ENCODE results near the gene THG1L. TPM values are rescaled to one million over a fixed set of nuclear protein-coding genes. Genes with fewer than 3 reads are reported as not detected.

The THG1L gene
- total and polyA plus RNA-seq, 2 donors (not counting 1 experiment from before 2014, with no cell fraction given), result 5.1 to 14.6 TPM

DNA sequence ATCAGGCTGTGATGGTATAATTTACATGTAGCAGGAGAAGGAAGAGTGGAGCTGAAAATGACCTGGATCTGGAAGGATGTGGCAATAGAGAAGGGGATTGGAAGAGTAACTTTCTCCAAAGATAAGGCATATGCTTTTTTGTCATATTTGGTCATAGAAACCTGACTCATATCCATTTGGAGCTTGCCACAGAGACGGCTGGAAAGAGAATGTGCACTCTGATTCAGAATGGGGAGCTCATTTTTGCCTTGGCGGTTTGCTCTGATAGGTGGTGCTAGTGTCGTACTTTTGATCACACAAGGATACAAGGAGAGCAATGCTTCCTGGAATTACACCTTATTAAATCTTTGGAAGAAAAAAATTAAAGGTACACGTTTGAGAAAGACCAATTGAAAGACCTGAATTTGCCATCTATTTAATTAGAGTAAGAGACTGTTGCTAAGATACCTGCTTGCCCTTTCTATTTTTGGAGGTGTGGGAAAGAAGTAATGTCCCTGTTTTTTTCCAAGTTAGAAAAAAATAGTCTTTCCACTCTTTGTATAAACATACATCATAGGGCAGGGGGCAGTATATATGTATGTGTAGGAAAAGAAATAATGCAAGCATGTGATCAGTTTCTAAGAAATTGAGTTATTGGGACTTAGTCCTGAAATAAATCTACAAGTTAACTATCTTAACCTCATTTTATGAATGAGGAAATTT, 17.7 kb downstream of the THG1L start:
- H3K27ac Mint-ChIP-seq, result no peak overlapping the region
- Histone ChIP-seq H3K4me1 (ENCODE audit: control insufficient read depth in 2 of 2, insufficient read depth in 2 of 2, low read length in 2 of 2) (peaks cover 8% of the 10 kb centered on the region in 2 donors), H3K27ac (ENCODE audit: low read length in 2 of 2) (no peak overlapping the region), H2AFZ (ENCODE audit: insufficient read depth, low read depth, low read length, poor library complexity, severe bottlenecking) (no peak overlapping the region), H3K4me3 (ENCODE audit: control extremely low read depth in 1 of 5, extremely low read depth in 1 of 5, insufficient read depth in 1 of 5, low read depth in 2 of 5, low read length in 4 of 5) (no peak overlapping the region), H3K9ac (ENCODE audit: low read length) (no peak overlapping the region), H3K79me2 (ENCODE audit: control insufficient read depth, insufficient read depth, low read length) (peaks cover 8% of the 10 kb centered on the region), H4K20me1 (ENCODE audit: control insufficient read depth, insufficient read depth, low read length, poor library complexity, severe bottlenecking) (no peaks in the 10 kb centered on the region), H3K4me2 (replicated peaks; ENCODE audit: low read depth, low read length, poor library complexity, severe bottlenecking) (no peak overlapping the region), H3K27me3 (replicated peaks in 1 of 4; ENCODE audit: control extremely low read depth in 1 of 4, control insufficient read depth in 3 of 4, insufficient read depth in 4 of 4, low read length in 3 of 4) (no peaks in the 10 kb centered on the region), H3K36me3 (replicated peaks in 1 of 2; ENCODE audit: control extremely low read depth in 1 of 2, control insufficient read depth in 1 of 2, extremely low read depth in 1 of 2, insufficient read depth in 2 of 2, low read length in 1 of 2) (peaks cover 0 to 15% of the 10 kb centered on the region in 2 experiments), H3K9me3 (ENCODE audit: control extremely low read depth in 1 of 3, control insufficient read depth in 2 of 3, insufficient read depth in 1 of 3, low read length in 2 of 3) (no peaks in the 10 kb centered on the region)
- ATAC-seq (ENCODE audit: low read depth) (no peak), DNase-seq (no peak)
- CTCF ChIA-PET, result interaction anchor here (0.6 to 9.0 kb wide), 2 partner anchors 14 to 80 kb away, joined by 3 to 100 read pairs; partner anchors contain the start of gene C5orf52
- no peaks in the 10 kb centered on the region for H3K27me3 Mint-ChIP-seq
- 100% methylated on average over 1 of the region's 4 CpGs for WGBS (ENCODE audit: insufficient coverage)
- no peaks in the 10 kb centered on the region for H3K9me3 Mint-ChIP-seq (ENCODE audit: insufficient read depth)
- H3K4me1 Mint-ChIP-seq, result peaks cover 14% of the 10 kb centered on the region
- POLR2A ChIA-PET, result no interaction called here
- no peak for TF ChIP-seq EZH2 (IDR thresholded peaks at IDR 0.05; ENCODE audit: borderline replicate concordance, insufficient read depth, low read depth, low read length, poor library complexity, severe bottlenecking)
- no peak for TF ChIP-seq CTCF (IDR thresholded peaks at IDR 0.05)
- H3K4me3 Mint-ChIP-seq, result no peak overlapping the region
- intact Hi-C loops (cut with micrococcal nuclease), result no loop called here

DNA sequence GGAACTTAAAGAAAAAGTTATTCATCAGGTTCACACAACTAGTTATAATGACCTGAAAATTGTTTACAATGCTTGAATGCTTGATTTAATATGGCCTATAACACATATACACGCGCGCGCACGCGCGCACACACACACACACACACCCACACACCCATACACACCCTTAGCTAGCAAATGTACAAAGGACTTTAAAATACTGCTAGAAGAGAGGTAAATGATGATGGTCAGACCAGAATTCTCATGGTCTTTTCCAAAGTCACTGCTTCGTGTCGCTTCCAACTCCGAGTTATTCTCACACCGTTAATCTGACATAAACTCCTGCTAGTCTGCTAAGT, 18.2 kb downstream of the THG1L start:
- Mint-ChIP-seq H3K4me3 (no peak overlapping the region), H3K4me1 (peaks cover 11% of the 10 kb centered on the region), H3K9me3 (ENCODE audit: insufficient read depth) (no peaks in the 10 kb centered on the region), H3K27me3 (no peaks in the 10 kb centered on the region), H3K27ac (no peak overlapping the region)
- no peak overlapping the region for H3K9ac ChIP-seq (ENCODE audit: low read length)
- ATAC-seq (ENCODE audit: low read depth), result no peak
- H3K27me3 ChIP-seq (replicated peaks in 1 of 4; ENCODE audit: control extremely low read depth in 1 of 4, control insufficient read depth in 3 of 4, insufficient read depth in 4 of 4, low read length in 3 of 4), result no peaks in the 10 kb centered on the region
- no peak overlapping the region for H3K27ac ChIP-seq (ENCODE audit: low read length in 2 of 2)
- no peaks in the 10 kb centered on the region for H3K9me3 ChIP-seq (ENCODE audit: control extremely low read depth in 1 of 3, control insufficient read depth in 2 of 3, insufficient read depth in 1 of 3, low read length in 2 of 3)
- no peak for DNase-seq
- ChIA-PET POLR2A (no interaction called here), CTCF (interaction anchor here (1.0 kb wide), 1 partner anchor 14 kb away, joined by 3 read pairs; no protein-coding TSS in a partner anchor)
- intact Hi-C loops (cut with micrococcal nuclease), result no loop called here
- no peaks in the 10 kb centered on the region for H4K20me1 ChIP-seq (ENCODE audit: control insufficient read depth, insufficient read depth, low read length, poor library complexity, severe bottlenecking)
- H3K4me1 ChIP-seq (ENCODE audit: control insufficient read depth in 2 of 2, insufficient read depth in 2 of 2, low read length in 2 of 2), result peaks cover 5% of the 10 kb centered on the region in 2 donors
- WGBS (ENCODE audit: insufficient coverage), result no CpG with 5 or more reads among the region's 11 CpGs
- no peak overlapping the region for H3K4me2 ChIP-seq (replicated peaks; ENCODE audit: low read depth, low read length, poor library complexity, severe bottlenecking)
- peaks cover 4% of the 10 kb centered on the region for H3K79me2 ChIP-seq (ENCODE audit: control insufficient read depth, insufficient read depth, low read length)
- H3K36me3 ChIP-seq (replicated peaks in 1 of 2; ENCODE audit: control extremely low read depth in 1 of 2, control insufficient read depth in 1 of 2, extremely low read depth in 1 of 2, insufficient read depth in 2 of 2, low read length in 1 of 2), result peaks cover 0 to 18% of the 10 kb centered on the region in 2 experiments
- no peak overlapping the region for H2AFZ ChIP-seq (ENCODE audit: insufficient read depth, low read depth, low read length, poor library complexity, severe bottlenecking)
- H3K4me3 ChIP-seq (ENCODE audit: control extremely low read depth in 1 of 5, extremely low read depth in 1 of 5, insufficient read depth in 1 of 5, low read depth in 2 of 5, low read length in 4 of 5), result no peak overlapping the region
- TF ChIP-seq EZH2 (IDR thresholded peaks at IDR 0.05; ENCODE audit: borderline replicate concordance, insufficient read depth, low read depth, low read length, poor library complexity, severe bottlenecking) (no peak), CTCF (IDR thresholded peaks at IDR 0.05) (no peak)

All from B cell (primary cell).